ENCODE data around the gene NOS1. TPM values are rescaled to one million over a fixed set of nuclear protein-coding genes. Genes with fewer than 3 reads are reported as not detected.

NOS1 gene
- polyA plus RNA-seq, 1 donor from 2014 or later = not detected

DNA sequence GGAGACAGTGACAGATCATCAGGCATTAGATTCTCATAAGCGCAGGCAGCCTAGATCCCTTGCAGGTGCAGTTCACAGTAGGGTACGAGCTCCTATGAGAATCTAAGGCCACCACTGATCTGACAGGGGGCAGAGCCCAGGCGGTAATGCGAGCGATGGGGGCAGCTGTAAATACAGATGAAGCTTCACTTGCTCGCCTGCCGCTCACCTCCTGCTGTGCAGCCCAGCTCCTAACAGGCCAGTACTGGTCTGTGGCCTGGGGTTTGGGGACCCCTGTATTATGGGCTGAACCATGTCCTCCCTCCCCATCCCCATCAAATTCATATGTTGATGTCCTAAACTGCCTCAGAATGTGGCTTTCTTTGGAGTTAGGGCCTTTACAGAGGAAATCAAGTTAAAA lies 63.2 kb downstream of the NOS1 start:
- no peak overlapping the region for H2AFZ ChIP-seq (ENCODE audit: low read depth, low read length)
- no peaks in the 10 kb centered on the region for H3K27me3 ChIP-seq (ENCODE audit: insufficient read depth, low read depth, low read length)
- H3K79me2 ChIP-seq (replicated peaks; ENCODE audit: insufficient read depth, low read length) = no peaks in the 10 kb centered on the region
- H3K9me2 ChIP-seq (ENCODE audit: insufficient read depth, low read length) = no peaks in the 10 kb centered on the region
- H3K9me3 ChIP-seq (ENCODE audit: low read length) = no peaks in the 10 kb centered on the region
- no peaks in the 10 kb centered on the region for H3F3A ChIP-seq (ENCODE audit: insufficient read depth, low read length, poor library complexity, severe bottlenecking)
- H3K4me3 ChIP-seq (ENCODE audit: low read length) = no peak overlapping the region
- H3K4me2 ChIP-seq (ENCODE audit: low read length) = no peak overlapping the region
- no peaks in the 10 kb centered on the region for H4K20me1 ChIP-seq (ENCODE audit: insufficient read depth)
- H3K27ac ChIP-seq (ENCODE audit: low read length) = no peak overlapping the region
- TF ChIP-seq EP300 (conservative IDR thresholded peaks at IDR 0.05; ENCODE audit: poor library complexity, severe bottlenecking) = no peak
- TF ChIP-seq MXI1 (conservative IDR thresholded peaks at IDR 0.05; ENCODE audit: poor library complexity, severe bottlenecking) = no peak
- TF ChIP-seq SMC3 (conservative IDR thresholded peaks at IDR 0.05; ENCODE audit: poor library complexity) = no peak
- TF ChIP-seq, protein P1, sequence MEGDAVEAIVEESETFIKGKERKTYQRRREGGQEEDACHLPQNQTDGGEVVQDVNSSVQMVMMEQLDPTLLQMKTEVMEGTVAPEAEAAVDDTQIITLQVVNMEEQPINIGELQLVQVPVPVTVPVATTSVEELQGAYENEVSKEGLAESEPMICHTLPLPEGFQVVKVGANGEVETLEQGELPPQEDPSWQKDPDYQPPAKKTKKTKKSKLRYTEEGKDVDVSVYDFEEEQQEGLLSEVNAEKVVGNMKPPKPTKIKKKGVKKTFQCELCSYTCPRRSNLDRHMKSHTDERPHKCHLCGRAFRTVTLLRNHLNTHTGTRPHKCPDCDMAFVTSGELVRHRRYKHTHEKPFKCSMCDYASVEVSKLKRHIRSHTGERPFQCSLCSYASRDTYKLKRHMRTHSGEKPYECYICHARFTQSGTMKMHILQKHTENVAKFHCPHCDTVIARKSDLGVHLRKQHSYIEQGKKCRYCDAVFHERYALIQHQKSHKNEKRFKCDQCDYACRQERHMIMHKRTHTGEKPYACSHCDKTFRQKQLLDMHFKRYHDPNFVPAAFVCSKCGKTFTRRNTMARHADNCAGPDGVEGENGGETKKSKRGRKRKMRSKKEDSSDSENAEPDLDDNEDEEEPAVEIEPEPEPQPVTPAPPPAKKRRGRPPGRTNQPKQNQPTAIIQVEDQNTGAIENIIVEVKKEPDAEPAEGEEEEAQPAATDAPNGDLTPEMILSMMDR (IDR thresholded peaks at IDR 0.05; ENCODE audit: poor library complexity, severe bottlenecking) = no peak
- TF ChIP-seq POLR2AphosphoS5 (IDR thresholded peaks at IDR 0.05) = no peak
- no peak for TF ChIP-seq TAF1 (IDR thresholded peaks at IDR 0.05; ENCODE audit: low read depth)
- TF ChIP-seq RAD21 (conservative IDR thresholded peaks at IDR 0.05) = no peak
- TF ChIP-seq, protein P2, sequence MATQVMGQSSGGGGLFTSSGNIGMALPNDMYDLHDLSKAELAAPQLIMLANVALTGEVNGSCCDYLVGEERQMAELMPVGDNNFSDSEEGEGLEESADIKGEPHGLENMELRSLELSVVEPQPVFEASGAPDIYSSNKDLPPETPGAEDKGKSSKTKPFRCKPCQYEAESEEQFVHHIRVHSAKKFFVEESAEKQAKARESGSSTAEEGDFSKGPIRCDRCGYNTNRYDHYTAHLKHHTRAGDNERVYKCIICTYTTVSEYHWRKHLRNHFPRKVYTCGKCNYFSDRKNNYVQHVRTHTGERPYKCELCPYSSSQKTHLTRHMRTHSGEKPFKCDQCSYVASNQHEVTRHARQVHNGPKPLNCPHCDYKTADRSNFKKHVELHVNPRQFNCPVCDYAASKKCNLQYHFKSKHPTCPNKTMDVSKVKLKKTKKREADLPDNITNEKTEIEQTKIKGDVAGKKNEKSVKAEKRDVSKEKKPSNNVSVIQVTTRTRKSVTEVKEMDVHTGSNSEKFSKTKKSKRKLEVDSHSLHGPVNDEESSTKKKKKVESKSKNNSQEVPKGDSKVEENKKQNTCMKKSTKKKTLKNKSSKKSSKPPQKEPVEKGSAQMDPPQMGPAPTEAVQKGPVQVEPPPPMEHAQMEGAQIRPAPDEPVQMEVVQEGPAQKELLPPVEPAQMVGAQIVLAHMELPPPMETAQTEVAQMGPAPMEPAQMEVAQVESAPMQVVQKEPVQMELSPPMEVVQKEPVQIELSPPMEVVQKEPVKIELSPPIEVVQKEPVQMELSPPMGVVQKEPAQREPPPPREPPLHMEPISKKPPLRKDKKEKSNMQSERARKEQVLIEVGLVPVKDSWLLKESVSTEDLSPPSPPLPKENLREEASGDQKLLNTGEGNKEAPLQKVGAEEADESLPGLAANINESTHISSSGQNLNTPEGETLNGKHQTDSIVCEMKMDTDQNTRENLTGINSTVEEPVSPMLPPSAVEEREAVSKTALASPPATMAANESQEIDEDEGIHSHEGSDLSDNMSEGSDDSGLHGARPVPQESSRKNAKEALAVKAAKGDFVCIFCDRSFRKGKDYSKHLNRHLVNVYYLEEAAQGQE (IDR thresholded peaks at IDR 0.05; ENCODE audit: borderline replicate concordance) = no peak
- no peak for TF ChIP-seq EZH2 (IDR thresholded peaks at IDR 0.05; ENCODE audit: borderline replicate concordance, insufficient read depth, low read length, poor library complexity, severe bottlenecking)
- no peaks in the 10 kb centered on the region for H3K36me3 ChIP-seq (ENCODE audit: insufficient read depth, low read length)
- H3K9ac ChIP-seq (ENCODE audit: low read length) = no peak overlapping the region

DNA sequence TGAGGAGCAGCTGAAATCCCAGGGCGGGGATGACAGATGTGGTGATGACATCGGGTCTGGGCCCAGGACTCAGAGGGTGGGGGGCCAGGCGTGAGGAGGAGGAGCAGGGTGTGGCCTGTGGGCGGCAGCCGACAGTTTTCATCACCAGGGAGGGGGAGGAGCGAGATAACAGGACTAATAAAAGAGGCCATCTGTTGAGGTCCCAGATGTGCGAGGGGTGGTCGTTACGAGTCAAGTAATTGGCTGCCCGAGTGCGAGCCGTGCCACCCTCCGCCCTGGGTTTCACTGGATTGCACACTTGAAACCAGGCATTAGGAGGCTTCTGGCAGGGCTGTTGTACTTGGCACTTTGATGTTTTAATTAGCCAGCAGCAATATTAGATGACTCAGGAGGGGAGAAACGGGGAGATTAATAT lies 67.2 kb downstream of the NOS1 start:
- Histone ChIP-seq H3K27me3 (ENCODE audit: insufficient read depth, low read depth, low read length) (no peaks in the 10 kb centered on the region), H3K4me2 (ENCODE audit: low read length) (no peak overlapping the region), H4K20me1 (ENCODE audit: insufficient read depth) (no peaks in the 10 kb centered on the region), H3K4me3 (ENCODE audit: low read length) (no peak overlapping the region), H3K79me2 (replicated peaks; ENCODE audit: insufficient read depth, low read length) (no peaks in the 10 kb centered on the region), H3F3A (ENCODE audit: insufficient read depth, low read length, poor library complexity, severe bottlenecking) (no peaks in the 10 kb centered on the region), H3K9me3 (ENCODE audit: low read length) (no peaks in the 10 kb centered on the region), H3K36me3 (ENCODE audit: insufficient read depth, low read length) (no peaks in the 10 kb centered on the region), H2AFZ (ENCODE audit: low read depth, low read length) (no peak overlapping the region), H3K9me2 (ENCODE audit: insufficient read depth, low read length) (no peaks in the 10 kb centered on the region), H3K27ac (ENCODE audit: low read length) (no peak overlapping the region), H3K9ac (ENCODE audit: low read length) (no peak overlapping the region)
- TF ChIP-seq EP300 (conservative IDR thresholded peaks at IDR 0.05; ENCODE audit: poor library complexity, severe bottlenecking) (no peak), POLR2AphosphoS5 (IDR thresholded peaks at IDR 0.05) (no peak), TAF1 (IDR thresholded peaks at IDR 0.05; ENCODE audit: low read depth) (no peak), SMC3 (conservative IDR thresholded peaks at IDR 0.05; ENCODE audit: poor library complexity) (no peak), RAD21 (conservative IDR thresholded peaks at IDR 0.05) (no peak), EZH2 (IDR thresholded peaks at IDR 0.05; ENCODE audit: borderline replicate concordance, insufficient read depth, low read length, poor library complexity, severe bottlenecking) (no peak), MXI1 (conservative IDR thresholded peaks at IDR 0.05; ENCODE audit: poor library complexity, severe bottlenecking) (no peak)
- TF ChIP-seq, protein P1 (IDR thresholded peaks at IDR 0.05; ENCODE audit: poor library complexity, severe bottlenecking) = no peak
- TF ChIP-seq, protein P2 (IDR thresholded peaks at IDR 0.05; ENCODE audit: borderline replicate concordance) = no peak
